Kidney capillary endothelial cell (primary cell): ENCODE measurements around the gene SH2D1B.
A peak's percentile ranks its signal among the peaks of the same experiment; 100 is the strongest.

Experiments used
- DNase-seq: peaks from one replicate; pipeline ENCODE4 v3.0.0-alpha.2; 2018; ENCODE audit warnings: low spot score

Gene SH2D1B

DNA sequence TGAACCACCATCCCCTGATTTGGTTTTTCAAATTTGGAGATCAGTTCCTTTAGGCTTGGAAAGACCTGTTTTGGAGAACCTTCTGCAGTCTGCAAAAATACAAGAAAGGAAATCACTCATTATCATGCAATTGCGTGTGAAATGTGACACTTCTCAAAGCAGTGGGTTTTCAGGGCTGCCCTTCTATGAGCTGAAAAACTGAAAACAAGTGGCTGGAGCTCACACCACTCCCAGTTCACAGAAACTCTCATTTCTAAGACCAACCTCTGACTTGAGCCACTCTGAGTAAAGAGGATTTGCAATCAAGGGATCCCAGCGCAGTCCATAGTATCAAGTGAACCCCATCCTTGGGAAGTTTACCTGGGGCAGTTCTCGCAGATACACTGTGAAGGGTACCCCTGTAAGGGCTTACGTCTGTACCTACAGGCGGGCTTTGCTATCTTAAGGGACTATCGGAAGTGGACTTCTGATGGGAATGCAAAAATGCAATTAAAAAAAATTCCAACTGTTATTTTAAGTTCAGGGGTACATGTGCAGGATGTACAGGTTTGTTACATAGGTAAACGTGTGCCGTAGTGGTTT is 12.8 kb downstream of the SH2D1B start:
- no peak for DNase-seq

GRCh38 chr1:162397943-162398560 is 13.9 kb downstream of the SH2D1B start:
- DNase-seq = no peak

DNA sequence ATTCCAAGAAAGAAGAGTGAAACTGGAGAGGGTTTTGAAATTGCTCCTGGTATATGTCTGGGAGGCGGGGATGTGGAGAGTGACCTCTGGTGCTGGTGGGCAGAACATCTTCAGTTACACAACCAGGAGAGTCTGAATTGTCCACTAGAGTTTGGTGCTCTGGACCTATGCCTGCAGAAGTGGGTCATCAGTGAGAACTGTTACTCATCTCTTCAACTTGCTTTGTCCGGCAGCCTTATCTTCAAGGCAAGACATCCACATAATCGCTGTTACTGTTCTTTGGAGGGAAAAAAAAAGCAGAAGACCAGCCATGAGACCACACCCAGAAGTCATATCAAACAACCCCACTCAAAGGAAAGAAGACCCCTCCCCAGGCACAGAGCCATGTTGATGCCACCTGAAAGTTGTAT is 14.9 kb downstream of the SH2D1B start:
- no peak for DNase-seq

DNA sequence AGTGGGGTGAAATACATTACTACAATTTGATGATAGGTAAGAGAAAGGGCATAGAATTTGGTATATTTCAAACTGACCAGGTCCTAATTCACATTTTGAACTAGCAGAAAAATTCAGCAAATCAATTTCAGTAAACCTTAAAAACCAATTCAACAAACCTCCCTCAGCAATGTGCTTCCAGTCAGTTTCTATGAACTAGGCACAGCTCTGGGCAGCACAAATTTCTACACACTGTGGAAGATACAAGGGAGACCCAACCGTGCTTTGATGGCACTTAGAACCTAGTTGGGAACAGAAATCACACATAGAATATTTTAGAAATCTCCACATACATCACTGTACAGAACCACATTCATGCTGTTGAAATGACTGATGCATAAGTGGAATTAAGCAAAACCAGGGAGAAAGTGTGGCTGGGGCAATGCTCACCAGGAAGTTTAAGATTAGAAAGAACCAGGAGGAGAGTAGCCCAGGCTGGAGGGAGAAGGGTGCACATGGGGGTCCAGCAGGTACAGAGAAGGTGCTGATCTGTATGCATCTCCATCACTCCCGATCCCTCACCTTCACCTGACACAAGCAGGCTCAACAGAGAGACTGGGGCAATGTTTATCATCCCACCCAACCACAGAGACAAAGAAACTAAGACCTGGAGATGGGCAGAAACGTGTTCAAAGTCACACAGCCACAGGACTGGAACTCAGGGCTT is 15.6 kb downstream of the SH2D1B start:
- no peak for DNase-seq

DNA sequence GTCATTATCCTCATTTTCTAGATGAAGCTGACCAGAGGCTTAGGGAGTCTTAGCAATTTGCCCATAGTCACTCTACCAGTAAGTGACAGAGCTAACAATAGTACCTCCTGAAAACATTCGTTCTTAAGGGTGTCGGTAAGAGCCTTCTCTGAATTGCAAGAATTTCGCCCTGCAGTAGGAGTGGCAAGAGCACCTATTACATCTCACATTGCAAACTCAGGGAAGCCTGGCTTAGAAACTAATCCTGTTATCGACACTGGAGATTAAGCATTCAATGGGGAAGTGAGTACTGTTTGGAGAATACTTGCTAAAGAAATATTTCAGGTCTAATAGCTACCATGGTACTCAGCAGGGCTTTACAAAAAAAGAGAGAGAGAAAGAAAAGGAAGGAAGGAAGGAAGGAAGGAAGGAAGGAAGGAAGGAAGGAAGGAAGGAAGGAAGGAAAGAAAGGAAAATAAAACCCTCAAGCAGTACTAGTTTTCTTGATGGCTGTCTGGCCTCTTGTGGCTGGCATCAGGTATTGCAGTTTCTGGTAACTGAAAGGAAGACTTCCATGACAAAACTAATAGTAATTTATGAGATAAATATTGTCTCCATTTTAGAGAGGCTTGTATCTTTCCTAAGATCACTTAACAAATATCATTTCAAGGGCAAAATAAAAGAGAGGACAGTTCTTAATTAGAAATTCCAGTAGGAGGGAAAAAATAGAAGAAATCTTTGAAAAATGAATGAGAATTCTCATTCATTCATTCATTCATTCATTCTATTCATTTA is 20.0 kb downstream of the SH2D1B start:
- DNase-seq = peak; percentile 33

DNA sequence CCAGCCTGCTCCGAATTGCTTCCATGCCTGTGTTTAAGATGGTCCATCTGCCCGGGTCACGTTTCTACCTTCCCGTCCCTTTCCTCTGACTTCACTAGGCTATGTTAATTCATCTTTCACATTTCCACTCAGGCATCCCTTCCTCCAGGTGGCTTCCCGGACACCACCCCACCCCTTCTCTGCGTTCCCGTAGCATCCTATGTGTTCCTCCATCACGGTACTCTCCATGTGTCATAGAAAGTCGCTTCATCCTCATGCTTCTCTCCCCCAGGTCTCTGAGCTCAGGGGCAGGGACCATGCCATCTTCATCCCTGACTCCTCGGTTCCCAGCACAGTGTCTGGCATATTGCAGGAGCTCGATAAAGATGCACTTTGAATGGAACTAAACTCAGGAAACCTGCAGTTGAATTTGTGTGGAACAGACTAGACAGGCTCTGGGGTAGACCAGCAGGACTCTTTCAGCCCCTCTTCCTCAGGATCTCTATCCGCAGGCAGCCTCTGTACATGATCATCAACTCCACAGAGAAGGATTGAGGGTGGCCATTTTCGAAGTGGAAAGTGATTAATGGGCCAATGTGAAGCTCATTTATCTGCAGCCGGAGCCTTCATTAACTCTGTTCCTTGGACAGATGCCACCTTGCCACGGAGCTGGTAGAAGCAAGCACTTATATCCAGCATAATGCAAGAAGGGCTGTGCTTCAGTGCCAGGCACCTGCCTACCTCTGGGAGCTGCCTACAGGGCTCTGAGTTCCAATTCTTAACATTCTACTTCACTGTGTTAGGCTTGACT is 21.3 kb downstream of the SH2D1B start:
- DNase-seq = no peak

- no peak for DNase-seq
These were observed 22.0 kb downstream of the SH2D1B start for GRCh38 chr1:162389971-162390370.

DNA sequence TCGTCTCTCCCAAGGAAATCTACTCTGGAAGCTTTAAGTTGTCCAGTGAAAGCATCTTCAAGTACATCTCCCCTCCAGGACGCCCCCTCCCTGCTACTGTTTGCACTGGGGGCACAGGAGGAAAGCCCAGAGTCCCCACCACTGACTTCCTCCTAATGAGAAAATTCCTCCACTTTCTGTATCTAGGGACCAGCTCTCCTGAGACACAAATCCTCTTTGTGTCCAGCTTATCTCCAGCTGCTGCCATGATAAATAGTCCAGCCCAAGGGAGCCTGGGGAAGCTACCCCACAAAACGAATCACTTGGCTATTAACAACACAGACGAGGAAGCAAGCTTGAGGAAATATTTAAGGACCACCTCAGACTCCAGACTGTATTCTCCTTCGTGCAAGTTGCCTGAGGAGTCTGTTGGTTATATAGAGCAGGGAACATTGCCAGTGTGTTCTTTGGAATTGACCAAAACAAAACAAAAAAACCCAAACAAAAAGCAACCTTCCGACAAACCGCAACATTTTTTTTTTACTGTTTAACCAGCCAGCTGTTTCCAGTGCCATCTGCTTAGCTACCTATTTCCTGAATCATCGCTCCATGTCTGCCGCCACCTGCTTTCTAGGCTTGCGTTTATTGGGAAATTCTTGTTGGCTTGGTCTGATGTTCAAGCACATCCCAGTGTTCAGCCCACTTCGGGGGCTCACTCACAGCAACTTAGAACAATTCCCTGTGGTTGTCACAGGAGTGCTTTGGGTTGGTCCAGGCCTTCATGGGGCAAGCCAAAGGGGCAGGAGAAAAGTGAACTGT is 22.7 kb downstream of the SH2D1B start:
- no peak for DNase-seq

- no peak for DNase-seq
These were observed 23.3 kb downstream of the SH2D1B start for GRCh38 chr1:162388615-162389014.

- DNase-seq = no peak
These were observed 23.8 kb downstream of the SH2D1B start for GRCh38 chr1:162388083-162388594.

GRCh38 chr1:162387226-162388082 is 24.5 kb downstream of the SH2D1B start:
- DNase-seq = no peak

- DNase-seq = no peak
These were observed 25.4 kb downstream of the SH2D1B start for GRCh38 chr1:162386292-162387225.

DNA sequence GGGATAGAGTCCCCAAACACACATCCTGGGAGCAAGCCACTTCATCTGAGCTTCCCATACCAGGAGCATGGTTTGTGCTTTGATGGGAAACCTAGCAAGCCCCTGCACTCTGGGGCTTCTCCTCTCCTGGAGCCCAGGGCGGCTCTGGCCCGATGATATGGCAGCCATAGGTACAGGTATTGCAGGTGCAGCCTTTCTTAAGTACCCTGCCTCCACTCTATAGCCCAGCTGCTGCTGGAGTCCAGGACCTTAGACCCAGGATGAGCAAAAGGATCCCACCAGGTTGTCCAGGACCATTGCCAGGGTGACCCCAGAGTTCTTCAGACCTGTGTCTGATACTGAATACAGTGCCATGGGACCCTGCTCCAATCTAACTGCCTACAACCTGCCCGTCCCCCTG is 26.2 kb downstream of the SH2D1B start:
- no peak for DNase-seq

- no peak for DNase-seq
These were observed 26.7 kb downstream of the SH2D1B start for GRCh38 chr1:162385280-162385623.

DNA sequence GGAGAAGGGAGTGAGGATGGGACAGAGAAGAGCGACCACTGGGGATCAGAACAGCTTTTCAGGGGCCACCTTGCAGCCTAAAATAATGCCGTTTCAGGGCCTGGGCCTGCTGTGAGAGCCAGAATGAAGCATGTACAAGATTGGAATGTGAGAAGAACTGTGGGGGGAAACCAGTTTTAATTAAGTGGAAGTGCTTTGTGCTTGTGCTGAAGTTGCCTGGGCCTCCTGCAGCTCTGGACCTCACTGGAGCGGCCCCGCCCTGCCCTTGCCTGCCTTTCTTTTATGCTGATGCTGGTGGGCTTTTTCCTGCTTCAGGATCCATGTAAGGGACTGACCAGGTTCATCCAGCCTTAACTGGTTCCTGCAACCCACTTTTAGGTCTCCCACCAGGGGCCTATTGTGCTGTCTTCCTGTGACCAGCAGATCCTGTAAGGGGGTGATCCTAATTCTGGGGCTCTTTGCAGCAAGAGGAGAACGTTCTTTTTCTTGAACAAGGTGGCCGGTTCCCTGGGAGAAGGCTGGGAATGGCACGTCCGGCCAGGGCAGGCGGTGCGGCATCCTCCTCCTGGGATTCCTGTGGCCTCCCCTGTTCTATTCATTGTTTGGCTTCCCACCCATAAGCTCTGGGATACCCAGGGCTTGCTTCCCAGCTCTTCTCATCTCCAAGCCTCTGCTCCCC is 27.2 kb downstream of the SH2D1B start:
- no peak for DNase-seq

DNA sequence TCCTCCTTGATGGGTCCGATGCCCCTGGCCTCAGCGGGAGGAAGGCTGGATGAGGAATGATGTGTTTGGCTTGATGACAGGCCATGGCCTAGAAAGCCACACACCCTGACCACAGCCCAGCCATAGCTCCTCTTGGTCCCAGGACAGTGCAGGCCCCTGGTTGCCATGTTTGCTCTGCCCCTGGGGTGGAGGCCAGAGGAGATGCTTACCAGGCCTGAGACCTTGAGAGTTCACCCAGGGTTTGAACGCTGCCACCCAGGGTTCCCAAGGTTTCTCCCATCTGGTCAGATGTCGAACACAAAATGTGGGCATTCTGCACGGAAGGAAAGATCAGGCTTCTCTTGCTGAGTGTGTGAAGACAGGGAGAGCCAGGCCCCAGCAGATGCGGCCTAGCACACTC is 27.8 kb downstream of the SH2D1B start:
- no peak for DNase-seq

GRCh38 chr1:162383516-162383915 is 28.4 kb downstream of the SH2D1B start:
- DNase-seq = no peak

GRCh38 chr1:162383091-162383490 is 28.8 kb downstream of the SH2D1B start:
- DNase-seq = no peak
